HG03442 (cell line): ENCODE data around the gene ZNF823.
"Not testable (repeated sequence)": the region's sequence is repeated elsewhere in the genome, so short reads cannot be mapped to it uniquely, and the experiment has no call there.

Experiments
- ATAC-seq: cut with Tn5 transposase; IDR thresholded peaks from one replicate; pipeline ENCODE4 v1.9.1; 2021; ENCODE audit warnings: mild to moderate bottlenecking, moderate library complexity; ENCODE audit not compliant: unreplicated experiment

ZNF823 gene

GRCh38 chr19:11684987-11685675 lies 53.6 kb downstream of the ZNF823 start:
- no peak for ATAC-seq

- no peak for ATAC-seq
These were observed 58.0 kb downstream of the ZNF823 start for GRCh38 chr19:11680689-11681302.

GRCh38 chr19:11678504-11678903 lies 60.2 kb downstream of the ZNF823 start:
- ATAC-seq = no peak

GRCh38 chr19:11676661-11677600 lies 61.8 kb downstream of the ZNF823 start:
- not testable (repeated sequence) for ATAC-seq

- ATAC-seq = no peak
These were observed 63.2 kb downstream of the ZNF823 start for GRCh38 chr19:11675569-11675968.

- ATAC-seq = no peak
These were observed 64.7 kb downstream of the ZNF823 start for GRCh38 chr19:11674067-11674492.

- no peak for ATAC-seq
These were observed 65.1 kb downstream of the ZNF823 start for GRCh38 chr19:11673608-11674041.
